Prostate gland (tissue), 2 donors: ENCODE measurements around the gene CES5A.

Source experiments
- CTCF ChIP-seq, 4 experiments: fragments of 200-600 bp in 2 of 4; fragments of 450-650 bp in 2 of 4; sonication (generic) in 2 of 4; IDR thresholded peaks; 1 replicate in 3 of 4; 2 replicates in 1 of 4; pipeline ENCODE4 v1.5.1; 2016 to 2019; ENCODE audit warnings: antibody characterized with exemption in 4 of 4, mild to moderate bottlenecking in 2 of 4, moderate library complexity in 2 of 4
- POLR2A ChIP-seq: fragments of 450-650 bp; IDR thresholded peaks from one replicate; pipeline ENCODE4 v1.6.1; 2016; ENCODE audit warnings: antibody characterized with exemption, mild to moderate bottlenecking
- POLR2AphosphoS5 ChIP-seq: sonication (generic); formaldehyde crosslinking; IDR thresholded peaks from one replicate; pipeline ENCODE4 v1.6.1; 2017; ENCODE audit warnings: antibody characterized with exemption

GRCh38 chr16:55834049-55834448, 41.1 kb downstream of the CES5A start:
- TF ChIP-seq CTCF (IDR thresholded peaks at IDR 0.05) (no peak), POLR2AphosphoS5 (no peak), POLR2A (no peak)
